Measurements from ENCODE around the gene AGAP1.

The AGAP1 gene

GRCh38 chr2:235493775-235494715 lies at the start of gene AGAP1:
Gene AGAP1 (plus strand): TSS chr2:235494043.
- peak; percentile 97 for DNase-seq (ENCODE audit: low read depth, low spot score)

- DNase-seq (ENCODE audit: low read depth, low spot score) = no peak
Observed at GRCh38 chr2:235444101-235444597, 49.7 kb upstream of the AGAP1 start.

- DNase-seq (ENCODE audit: low read depth, low spot score) = no peak
Observed at GRCh38 chr2:235445116-235445515, 48.7 kb upstream of the AGAP1 start.

- no peak for DNase-seq (ENCODE audit: low read depth, low spot score)
Observed at GRCh38 chr2:235446082-235446481, 47.8 kb upstream of the AGAP1 start.

GRCh38 chr2:235447210-235447609 lies 46.6 kb upstream of the AGAP1 start:
- DNase-seq (ENCODE audit: low read depth, low spot score) = no peak

GRCh38 chr2:235449568-235449967 lies 44.3 kb upstream of the AGAP1 start:
- no peak for DNase-seq (ENCODE audit: low read depth, low spot score)

GRCh38 chr2:235453605-235454151 lies 40.2 kb upstream of the AGAP1 start:
- no peak for DNase-seq (ENCODE audit: low read depth, low spot score)

- peak; percentile 15 for DNase-seq (ENCODE audit: low read depth, low spot score)
Observed at GRCh38 chr2:235458839-235459273, 35.0 kb upstream of the AGAP1 start.

GRCh38 chr2:235460548-235461047 lies 33.2 kb upstream of the AGAP1 start:
- no peak for DNase-seq (ENCODE audit: low read depth, low spot score)

GRCh38 chr2:235461763-235462414 lies 32.0 kb upstream of the AGAP1 start:
- DNase-seq (ENCODE audit: low read depth, low spot score) = no peak

- DNase-seq (ENCODE audit: low read depth, low spot score) = no peak
Observed at GRCh38 chr2:235462415-235462790, 31.4 kb upstream of the AGAP1 start.

- DNase-seq (ENCODE audit: low read depth, low spot score) = peak; percentile 13
Observed at GRCh38 chr2:235463893-235464292, 29.9 kb upstream of the AGAP1 start.

GRCh38 chr2:235467588-235467987 lies 26.3 kb upstream of the AGAP1 start:
- DNase-seq (ENCODE audit: low read depth, low spot score) = no peak

- peak; percentile 85 for DNase-seq (ENCODE audit: low read depth, low spot score)
Observed at GRCh38 chr2:235468978-235469655, 24.7 kb upstream of the AGAP1 start.

- DNase-seq (ENCODE audit: low read depth, low spot score) = no peak
Observed at GRCh38 chr2:235471186-235471747, 22.6 kb upstream of the AGAP1 start.

- DNase-seq (ENCODE audit: low read depth, low spot score) = no peak
Observed at GRCh38 chr2:235472443-235472842, 21.4 kb upstream of the AGAP1 start.

- no peak for DNase-seq (ENCODE audit: low read depth, low spot score)
Observed at GRCh38 chr2:235478609-235479008, 15.2 kb upstream of the AGAP1 start.

- no peak for DNase-seq (ENCODE audit: low read depth, low spot score)
Observed at GRCh38 chr2:235479604-235480003, 14.2 kb upstream of the AGAP1 start.

- no peak for DNase-seq (ENCODE audit: low read depth, low spot score)
Observed at GRCh38 chr2:235480614-235481013, 13.2 kb upstream of the AGAP1 start.

GRCh38 chr2:235483313-235483712 lies 10.5 kb upstream of the AGAP1 start:
- DNase-seq (ENCODE audit: low read depth, low spot score) = no peak

- no peak for DNase-seq (ENCODE audit: low read depth, low spot score)
Observed at GRCh38 chr2:235485362-235485761, 8.5 kb upstream of the AGAP1 start.
